Heart left ventricle (tissue), 16 donors: Measurements from ENCODE around the gene SF3B3. TPM values are rescaled to one million over a fixed set of nuclear protein-coding genes. Genes with fewer than 3 reads are reported as not detected.

Experiments used
- ATAC-seq, 4 donors: fragments of 200-7000 bp; cut with Tn5 transposase; one replicate each; pipeline ENCODE4 v1.9.1; 2020 to 2022; ENCODE audit warnings: moderate library complexity in 4 of 4, mild to moderate bottlenecking in 3 of 4, moderate number of reproducible peaks in 1 of 4
- DNase-seq, 5 donors: peaks; one replicate each; pipeline ENCODE4 v3.0.0-alpha.2; 2020
- H3K27ac ChIP-seq, 12 donors: fragments of 200-600 bp; sonication (generic) in 4 of 12; one replicate each; pipeline versions ENCODE4 v1.5.0 to v1.8.0; 2016 to 2022; ENCODE audit warnings: mild to moderate bottlenecking in 2 of 12
- H3K27me3 ChIP-seq, 9 donors: fragments of 200-600 bp; sonication (generic) in 2 of 9; one replicate each; pipeline versions ENCODE4 v1.5.1 to v1.8.0; 2016 to 2022; ENCODE audit warnings: mild to moderate bottlenecking in 3 of 9
- H3K36me3 ChIP-seq, 9 donors: fragments of 200-600 bp; sonication (generic) in 2 of 9; one replicate each; pipeline versions ENCODE4 v1.5.0 to v1.8.0; 2018 to 2022; ENCODE audit warnings: mild to moderate bottlenecking in 2 of 9
- H3K4me1 ChIP-seq, 12 donors: fragments of 200-600 bp; sonication (generic) in 4 of 12; one replicate each; pipeline versions ENCODE4 v1.5.0 to v1.8.0; 2016 to 2022; ENCODE audit warnings: mild to moderate bottlenecking in 3 of 12
- H3K4me3 ChIP-seq, 12 donors: fragments of 200-600 bp; sonication (generic) in 4 of 12; one replicate each; pipeline versions ENCODE4 v1.5.0 to v1.8.0; 2017 to 2022; ENCODE audit warnings: mild to moderate bottlenecking in 9 of 12, moderate library complexity in 4 of 12
- H3K9me3 ChIP-seq, 12 donors: fragments of 200-600 bp; sonication (generic) in 4 of 12; one replicate each; pipeline versions ENCODE4 v1.5.0 to v1.8.0; 2016 to 2022; ENCODE audit warnings: mild to moderate bottlenecking in 1 of 12
- POLR2A ChIP-seq, 2 donors: fragments of 450-650 bp; IDR thresholded peaks; one replicate each; pipeline ENCODE4 v1.6.1; 2017; ENCODE audit warnings: antibody characterized with exemption in 2 of 2, mild to moderate bottlenecking in 2 of 2, moderate library complexity in 2 of 2
- WGBS, 4 donors: extraction: QIAGEN DNeasy Blood & Tissue Kit in 2 of 4; methylation state at CpG; one replicate each; pipeline versions ENCODE4 v1.1.5 to v1.1.7; 2013 to 2018; 5-methylcytosine and 5-hydroxymethylcytosine counted together
- intact Hi-C, 10 donors: fragments of 100-400 bp; cut with DNase I; formaldehyde crosslinking; loops; one replicate each; pipeline versions ENCODE4 v1.11.1 to v1.14.2; 2022
- polyA plus RNA-seq, 2 donors: library from polyadenylated mRNA; stranded (reverse); fragments of 200-250 nt; gene quantifications; one replicate each; pipeline ENCODE4 v1.2.3, GENCODE V29; 2013
- total RNA-seq, 9 donors: library from RNA; depleted of rRNA in 2 of 9; stranded (reverse); fragments of >200 nt in 2 of 9; fragmentation: NEBNext Ultra II Directional in 3 of 9; extraction: Animal tissue kit (Norgen Biotek cat#: 25700) in 3 of 9; gene quantifications; one replicate each; pipeline versions ENCODE4 v1.1.0 to v1.2.4, GENCODE V29; 2016 to 2023
- TF ChIP-seq, protein P1 (sequence below), 12 donors: fragments of 200-600 bp; sonication (generic) in 4 of 12; IDR thresholded peaks; one replicate each; pipeline versions ENCODE4 v1.5.0 to v1.8.0; 2018 to 2022; ENCODE audit warnings: antibody characterized with exemption in 12 of 12, mild to moderate bottlenecking in 5 of 12
- donor health status: ischemic (EF 13 %, LVEDD 7.1; RV severe dilation, severe dysfunction).
- donor health status: healthy with polysubstance abuse.
- donor health status: DM: no; HTN: yes; CAD: no.
- donor health status: DM: no; HTN: no; CAD: no.
- donor health status: ischemic (EF 25% LVEDD 6.9; RV normal size, moderate dysfunction).
- donor health status: ischemic (EF 25% LVEDD 5.7; RV mildly dilated, moderate dysfunction).
- donor health status: healthy.
- donor health status: DM: yes; HTN: yes; CAD: no.
- donor health status: ischemic (EF 35%, LVEDD 5.7; RV mildly dilated, moderate dysfunction).
- donor health status: nonischemic (EF 11% LVEDD 7.7; RV severe dilation, severe dysfunction).
- donor health status: DM: yes; HTN: yes; CAD: no.
- donor health status: PGD.
- donor health status: ischemic (EF 29% LVEDD 5.4; RV normal size, mild dysfunction).
- donor health status: nonischemic (EF 23%, LVEDD 6.1; RV moderate dilation, normal function).

The SF3B3 gene
- total and polyA plus RNA-seq, 11 donors: 50.3 to 198 (median 131) TPM

DNA sequence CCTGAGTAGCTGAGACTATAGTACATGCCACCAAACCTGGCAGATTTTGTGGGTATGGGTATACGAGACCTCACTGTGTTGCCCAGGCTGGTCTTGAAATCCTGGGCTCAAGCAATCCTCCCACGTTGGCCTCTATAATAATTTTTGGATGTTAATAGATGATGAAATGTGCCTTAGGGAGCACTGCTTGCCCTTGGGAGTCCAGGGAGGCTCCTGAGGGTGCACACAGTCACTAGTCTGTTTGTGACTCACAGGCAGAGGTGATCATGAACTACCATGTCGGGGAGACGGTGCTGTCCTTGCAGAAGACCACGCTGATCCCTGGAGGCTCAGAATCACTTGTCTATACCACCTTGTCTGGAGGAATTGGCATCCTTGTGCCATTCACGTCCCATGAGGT lies 46.1 kb downstream of the SF3B3 start:
- Histone ChIP-seq H3K27ac (no peak overlapping the region), H3K27me3 (no peaks in the 10 kb centered on the region), H3K9me3 (no peaks in the 10 kb centered on the region), H3K4me1 (peaks cover 0 to 39% (median 33%) of the 10 kb centered on the region in 12 donors), H3K36me3 (peaks cover 0 to 99% (median 83%) of the 10 kb centered on the region in 9 donors), H3K4me3 (no peak overlapping the region)
- 91 to 94% (median 92%) methylated on average over 6 of the region's 6 CpGs for WGBS, 4 donors
- intact Hi-C loops: loop anchor here in 4 of 10 donors (5.0 to 10.0 kb wide), 4 partner anchors 32 to 78 kb away; partner anchors contain the start of gene IL34 (in 3 of the 4)
- TF ChIP-seq, protein P1, sequence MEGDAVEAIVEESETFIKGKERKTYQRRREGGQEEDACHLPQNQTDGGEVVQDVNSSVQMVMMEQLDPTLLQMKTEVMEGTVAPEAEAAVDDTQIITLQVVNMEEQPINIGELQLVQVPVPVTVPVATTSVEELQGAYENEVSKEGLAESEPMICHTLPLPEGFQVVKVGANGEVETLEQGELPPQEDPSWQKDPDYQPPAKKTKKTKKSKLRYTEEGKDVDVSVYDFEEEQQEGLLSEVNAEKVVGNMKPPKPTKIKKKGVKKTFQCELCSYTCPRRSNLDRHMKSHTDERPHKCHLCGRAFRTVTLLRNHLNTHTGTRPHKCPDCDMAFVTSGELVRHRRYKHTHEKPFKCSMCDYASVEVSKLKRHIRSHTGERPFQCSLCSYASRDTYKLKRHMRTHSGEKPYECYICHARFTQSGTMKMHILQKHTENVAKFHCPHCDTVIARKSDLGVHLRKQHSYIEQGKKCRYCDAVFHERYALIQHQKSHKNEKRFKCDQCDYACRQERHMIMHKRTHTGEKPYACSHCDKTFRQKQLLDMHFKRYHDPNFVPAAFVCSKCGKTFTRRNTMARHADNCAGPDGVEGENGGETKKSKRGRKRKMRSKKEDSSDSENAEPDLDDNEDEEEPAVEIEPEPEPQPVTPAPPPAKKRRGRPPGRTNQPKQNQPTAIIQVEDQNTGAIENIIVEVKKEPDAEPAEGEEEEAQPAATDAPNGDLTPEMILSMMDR (IDR thresholded peaks at IDR 0.05): no peak
- no peak for TF ChIP-seq POLR2A (IDR thresholded peaks at IDR 0.05)
- ATAC-seq: no peak
- no peak for DNase-seq

DNA sequence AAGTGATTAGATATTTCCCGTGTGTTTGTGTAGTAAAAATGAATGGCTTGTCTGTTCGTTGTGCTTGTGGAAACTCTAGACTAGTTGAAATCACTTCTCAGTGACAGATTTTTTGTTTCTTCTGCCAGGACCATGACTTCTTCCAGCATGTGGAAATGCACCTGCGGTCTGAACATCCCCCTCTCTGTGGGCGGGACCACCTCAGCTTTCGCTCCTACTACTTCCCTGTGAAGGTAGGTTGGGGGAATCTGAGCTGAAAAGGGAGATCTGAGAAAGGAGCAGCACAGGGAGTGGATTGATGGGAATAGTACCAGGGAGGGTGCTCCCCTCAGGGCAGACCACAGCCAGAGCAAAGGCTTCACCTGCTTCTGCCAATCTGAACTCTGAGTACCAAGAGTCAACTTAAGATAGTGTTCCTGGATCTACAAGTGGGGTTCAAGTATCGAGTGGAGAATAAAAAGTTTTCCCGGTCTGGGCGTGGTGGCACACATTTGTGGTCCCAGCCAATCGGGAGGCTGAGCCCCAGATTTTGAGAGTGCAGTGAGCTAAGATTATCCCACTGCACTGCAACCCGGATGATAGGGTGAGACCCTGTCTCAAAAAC lies 47.5 kb downstream of the SF3B3 start:
- DNase-seq (no peak), ATAC-seq (no peak)
- intact Hi-C loops: loop anchor here in 4 of 10 donors (5.0 to 10.0 kb wide), 4 partner anchors 34 to 76 kb away; partner anchors contain the start of gene IL34 (in 3 of the 4)
- peaks cover 0 to 49% (median 36%) of the 10 kb centered on the region in 12 donors for H3K4me1 ChIP-seq
- no peak overlapping the region for H3K4me3 ChIP-seq
- 86 to 90% (median 88%) methylated on average over 10 of the region's 10 CpGs for WGBS, 4 donors
- H3K27ac ChIP-seq: peak overlapping the region in 2 of 12 donors; percentile 76 to 84
- H3K9me3 ChIP-seq: no peaks in the 10 kb centered on the region
- no peaks in the 10 kb centered on the region for H3K27me3 ChIP-seq
- TF ChIP-seq, protein P1 (IDR thresholded peaks at IDR 0.05): no peak
- no peak for TF ChIP-seq POLR2A (IDR thresholded peaks at IDR 0.05)
- peaks cover 0 to 92% (median 70%) of the 10 kb centered on the region in 9 donors for H3K36me3 ChIP-seq

DNA sequence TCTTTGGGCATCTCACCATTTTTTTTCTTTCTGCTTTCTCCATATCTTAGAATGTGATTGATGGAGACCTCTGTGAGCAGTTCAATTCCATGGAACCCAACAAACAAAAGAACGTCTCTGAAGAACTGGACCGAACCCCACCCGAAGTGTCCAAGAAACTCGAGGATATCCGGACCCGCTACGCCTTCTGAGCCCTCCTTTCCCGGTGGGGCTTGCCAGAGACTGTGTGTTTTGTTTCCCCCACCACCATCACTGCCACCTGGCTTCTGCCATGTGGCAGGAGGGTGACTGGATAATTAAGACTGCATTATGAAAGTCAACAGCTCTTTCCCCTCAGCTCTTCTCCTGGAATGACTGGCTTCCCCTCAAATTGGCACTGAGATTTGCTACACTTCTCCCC lies 48.0 kb downstream of the SF3B3 start:
- Histone ChIP-seq H3K9me3 (no peaks in the 10 kb centered on the region), H3K36me3 (peaks cover 0 to 86% (median 64%) of the 10 kb centered on the region in 9 donors), H3K27ac (peak overlapping the region in 9 of 12 donors; percentile 55 to 84 (median 65)), H3K27me3 (no peaks in the 10 kb centered on the region), H3K4me1 (peaks cover 0 to 55% (median 41%) of the 10 kb centered on the region in 12 donors), H3K4me3 (no peak overlapping the region)
- WGBS, 4 donors: 63 to 87% (median 69%) methylated on average over 8 of the region's 8 CpGs
- TF ChIP-seq, protein P1 (IDR thresholded peaks at IDR 0.05): no peak
- TF ChIP-seq POLR2A (IDR thresholded peaks at IDR 0.05): no peak
- intact Hi-C loops: loop anchor here in 4 of 10 donors (5.0 to 10.0 kb wide), 4 partner anchors 34 to 76 kb away; partner anchors contain the start of gene IL34 (in 3 of the 4)
- ATAC-seq: no peak
- DNase-seq: no peak
